ENCODE results near the gene ELAVL1. TPM values are rescaled to one million over a fixed set of nuclear protein-coding genes. Genes with fewer than 3 reads are reported as not detected.

Gene ELAVL1
- total RNA-seq, 1 donor from 2014 or later, result 67.9 TPM

GRCh38 chr19:7909471-7910067 lies 95.9 kb downstream of the ELAVL1 start:
- H3K27ac Mint-ChIP-seq (ENCODE audit: unreplicated experiment), result no peak overlapping the region
- H3K4me3 Mint-ChIP-seq (ENCODE audit: unreplicated experiment), result no peak overlapping the region
- H3K4me1 Mint-ChIP-seq (ENCODE audit: low read depth), result peaks cover 16% of the 10 kb centered on the region
- DNase-seq (ENCODE audit: low spot score), result peak; percentile 84
- peaks cover 14% of the 10 kb centered on the region for H3K36me3 Mint-ChIP-seq (ENCODE audit: low read depth)
- no peak for TF ChIP-seq CTCF (IDR thresholded peaks at IDR 0.05)
- H3K27me3 Mint-ChIP-seq (ENCODE audit: low read depth), result no peaks in the 10 kb centered on the region
- H3K9me3 Mint-ChIP-seq (ENCODE audit: low read depth), result no peaks in the 10 kb centered on the region

- peak; percentile 95 for DNase-seq (ENCODE audit: low spot score)
- TF ChIP-seq CTCF (IDR thresholded peaks at IDR 0.05), result no peak
- Mint-ChIP-seq H3K4me1 (ENCODE audit: low read depth) (peaks cover 18% of the 10 kb centered on the region), H3K27ac (ENCODE audit: unreplicated experiment) (no peak overlapping the region), H3K36me3 (ENCODE audit: low read depth) (peaks cover 14% of the 10 kb centered on the region), H3K27me3 (ENCODE audit: low read depth) (no peaks in the 10 kb centered on the region), H3K4me3 (ENCODE audit: unreplicated experiment) (no peak overlapping the region), H3K9me3 (ENCODE audit: low read depth) (no peaks in the 10 kb centered on the region)
Measured at GRCh38 chr19:7908742-7909461, 96.5 kb downstream of the ELAVL1 start.

Other genes with a start within 250 kb of the ELAVL1 start
- gene CLEC4M, start 242.4 kb downstream of the ELAVL1 start, total RNA-seq, result not detected in 3 replicates
- 27.4 to 30.6 TPM (median 28.4 TPM) in 3 replicates for gene EVI5L, start 175.4 kb downstream of the ELAVL1 start, total RNA-seq
- 0.22 to 0.80 TPM (median 0.38 TPM) in 3 replicates for gene PRR36, start 131.3 kb downstream of the ELAVL1 start, total RNA-seq
- 1.9 to 6.9 TPM (median 4.8 TPM) in 3 replicates for gene LRRC8E, start 117.1 kb downstream of the ELAVL1 start, total RNA-seq
- 24.4 to 27.5 TPM (median 25.7 TPM) in 3 replicates for gene MAP2K7, start 101.8 kb downstream of the ELAVL1 start, total RNA-seq
- gene TGFBR3L, start 90.8 kb downstream of the ELAVL1 start, total RNA-seq, result 8.1 to 11.6 TPM (median 11.2 TPM) in 3 replicates
- 17.1 to 27.9 TPM (median 26.4 TPM) in 3 replicates for gene SNAPC2, start 85.3 kb downstream of the ELAVL1 start, total RNA-seq
- gene CTXN1, start 79.5 kb downstream of the ELAVL1 start, total RNA-seq, result 21.8 to 41.5 TPM (median 36.0 TPM) in 3 replicates
- gene TIMM44, start 62.0 kb downstream of the ELAVL1 start, total RNA-seq, result 47.1 to 75.4 TPM (median 68.0 TPM) in 3 replicates
- not detected in 3 replicates for gene CCL25, start 47.1 kb upstream of the ELAVL1 start, total RNA-seq
- 0.51 to 1.3 TPM (median 0.57 TPM) in 3 replicates for gene FBN3, start 144.0 kb upstream of the ELAVL1 start, total RNA-seq
- gene CERS4, start 203.7 kb upstream of the ELAVL1 start, total RNA-seq, result 16.3 to 26.0 TPM (median 24.7 TPM) in 3 replicates

All from chondrocyte (in vitro differentiated cells).